Suprapubic skin (tissue), 4 donors: ENCODE results near the gene BRCA2.

Experiments used
- EP300 ChIP-seq: sonication (generic); formaldehyde crosslinking; IDR thresholded peaks from one replicate; pipeline ENCODE4 v1.6.1; 2017; ENCODE audit warnings: antibody characterized with exemption
- POLR2A ChIP-seq, 2 donors: fragments of 450-650 bp; IDR thresholded peaks; one replicate each; pipeline ENCODE4 v1.6.1; 2017; ENCODE audit warnings: antibody characterized with exemption in 2 of 2, mild to moderate bottlenecking in 2 of 2, moderate library complexity in 2 of 2
- POLR2AphosphoS5 ChIP-seq, 3 donors: sonication (generic); formaldehyde crosslinking; IDR thresholded peaks; one replicate each; pipeline ENCODE4 v1.6.1; 2017; ENCODE audit warnings: antibody characterized with exemption in 3 of 3
- TF ChIP-seq, protein P1 (sequence below), 2 donors: fragments of 200-600 bp in 1 of 2; fragments of 450-650 bp in 1 of 2; sonication (generic) in 1 of 2; IDR thresholded peaks; one replicate each; pipeline ENCODE4 v1.5.1; 2016 to 2019; ENCODE audit warnings: antibody characterized with exemption in 2 of 2, mild to moderate bottlenecking in 1 of 2, moderate library complexity in 1 of 2

DNA sequence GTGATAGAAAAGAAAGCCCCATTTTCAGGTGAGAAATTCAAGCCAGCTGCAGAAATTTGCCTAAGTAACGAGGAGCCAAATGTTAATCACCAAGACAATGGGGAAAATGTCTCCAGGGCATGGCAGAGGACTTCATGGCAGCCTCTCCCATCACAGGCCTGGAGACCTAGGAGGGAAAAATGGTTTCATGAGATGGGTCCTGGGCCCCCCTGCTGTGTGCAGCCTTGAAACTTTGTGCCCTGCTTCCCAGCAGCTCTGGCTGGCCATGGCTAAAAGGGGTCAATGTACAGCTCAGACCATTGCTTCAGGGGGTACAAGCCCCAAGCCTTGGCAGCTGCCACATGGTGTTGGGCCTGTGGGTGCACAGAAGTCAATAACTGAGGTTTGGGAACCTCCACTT, 102.7 kb downstream of the BRCA2 start:
- TF ChIP-seq, protein P1, sequence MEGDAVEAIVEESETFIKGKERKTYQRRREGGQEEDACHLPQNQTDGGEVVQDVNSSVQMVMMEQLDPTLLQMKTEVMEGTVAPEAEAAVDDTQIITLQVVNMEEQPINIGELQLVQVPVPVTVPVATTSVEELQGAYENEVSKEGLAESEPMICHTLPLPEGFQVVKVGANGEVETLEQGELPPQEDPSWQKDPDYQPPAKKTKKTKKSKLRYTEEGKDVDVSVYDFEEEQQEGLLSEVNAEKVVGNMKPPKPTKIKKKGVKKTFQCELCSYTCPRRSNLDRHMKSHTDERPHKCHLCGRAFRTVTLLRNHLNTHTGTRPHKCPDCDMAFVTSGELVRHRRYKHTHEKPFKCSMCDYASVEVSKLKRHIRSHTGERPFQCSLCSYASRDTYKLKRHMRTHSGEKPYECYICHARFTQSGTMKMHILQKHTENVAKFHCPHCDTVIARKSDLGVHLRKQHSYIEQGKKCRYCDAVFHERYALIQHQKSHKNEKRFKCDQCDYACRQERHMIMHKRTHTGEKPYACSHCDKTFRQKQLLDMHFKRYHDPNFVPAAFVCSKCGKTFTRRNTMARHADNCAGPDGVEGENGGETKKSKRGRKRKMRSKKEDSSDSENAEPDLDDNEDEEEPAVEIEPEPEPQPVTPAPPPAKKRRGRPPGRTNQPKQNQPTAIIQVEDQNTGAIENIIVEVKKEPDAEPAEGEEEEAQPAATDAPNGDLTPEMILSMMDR (IDR thresholded peaks at IDR 0.05) = no peak
- TF ChIP-seq POLR2AphosphoS5 (IDR thresholded peaks at IDR 0.05) (no peak), POLR2A (IDR thresholded peaks at IDR 0.05) (no peak), EP300 (no peak)
